ENCODE measurements around the gene RDH11. TPM values are rescaled to one million over a fixed set of nuclear protein-coding genes. Genes with fewer than 3 reads are reported as not detected.
"Not testable (repeated sequence)": the region's sequence is repeated elsewhere in the genome, so short reads cannot be mapped to it uniquely, and the experiment has no call there.

Gene RDH11
- total RNA-seq, 1 donor from 2014 or later: 50.2 TPM

GRCh38 chr14:67719866-67720265 is 24.3 kb upstream of the RDH11 start:
- no peaks in the 10 kb centered on the region for H3K9me3 Mint-ChIP-seq (ENCODE audit: unreplicated experiment)
- H3K4me3 Mint-ChIP-seq (ENCODE audit: unreplicated experiment): no peak overlapping the region
- peaks cover 2% of the 10 kb centered on the region for H3K27me3 Mint-ChIP-seq (ENCODE audit: unreplicated experiment)
- TF ChIP-seq, protein P1, sequence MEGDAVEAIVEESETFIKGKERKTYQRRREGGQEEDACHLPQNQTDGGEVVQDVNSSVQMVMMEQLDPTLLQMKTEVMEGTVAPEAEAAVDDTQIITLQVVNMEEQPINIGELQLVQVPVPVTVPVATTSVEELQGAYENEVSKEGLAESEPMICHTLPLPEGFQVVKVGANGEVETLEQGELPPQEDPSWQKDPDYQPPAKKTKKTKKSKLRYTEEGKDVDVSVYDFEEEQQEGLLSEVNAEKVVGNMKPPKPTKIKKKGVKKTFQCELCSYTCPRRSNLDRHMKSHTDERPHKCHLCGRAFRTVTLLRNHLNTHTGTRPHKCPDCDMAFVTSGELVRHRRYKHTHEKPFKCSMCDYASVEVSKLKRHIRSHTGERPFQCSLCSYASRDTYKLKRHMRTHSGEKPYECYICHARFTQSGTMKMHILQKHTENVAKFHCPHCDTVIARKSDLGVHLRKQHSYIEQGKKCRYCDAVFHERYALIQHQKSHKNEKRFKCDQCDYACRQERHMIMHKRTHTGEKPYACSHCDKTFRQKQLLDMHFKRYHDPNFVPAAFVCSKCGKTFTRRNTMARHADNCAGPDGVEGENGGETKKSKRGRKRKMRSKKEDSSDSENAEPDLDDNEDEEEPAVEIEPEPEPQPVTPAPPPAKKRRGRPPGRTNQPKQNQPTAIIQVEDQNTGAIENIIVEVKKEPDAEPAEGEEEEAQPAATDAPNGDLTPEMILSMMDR (IDR thresholded peaks at IDR 0.05; ENCODE audit: unreplicated experiment): no peak
- H3K36me3 Mint-ChIP-seq (ENCODE audit: low read depth, unreplicated experiment): no peaks in the 10 kb centered on the region
- H3K27ac Mint-ChIP-seq (ENCODE audit: unreplicated experiment): no peak overlapping the region
- DNase-seq (ENCODE audit: low spot score): no peak
- peaks cover 12% of the 10 kb centered on the region for H3K4me1 Mint-ChIP-seq (ENCODE audit: unreplicated experiment)

GRCh38 chr14:67719385-67719784 is 23.8 kb upstream of the RDH11 start:
- not testable (repeated sequence) for H3K4me3 Mint-ChIP-seq (ENCODE audit: unreplicated experiment); DNase-seq (ENCODE audit: low spot score); H3K27ac Mint-ChIP-seq (ENCODE audit: unreplicated experiment); H3K9me3 Mint-ChIP-seq (ENCODE audit: unreplicated experiment); H3K27me3 Mint-ChIP-seq (ENCODE audit: unreplicated experiment); H3K36me3 Mint-ChIP-seq (ENCODE audit: low read depth, unreplicated experiment)
- peaks cover 12% of the 10 kb centered on the region for H3K4me1 Mint-ChIP-seq (ENCODE audit: unreplicated experiment)

DNA sequence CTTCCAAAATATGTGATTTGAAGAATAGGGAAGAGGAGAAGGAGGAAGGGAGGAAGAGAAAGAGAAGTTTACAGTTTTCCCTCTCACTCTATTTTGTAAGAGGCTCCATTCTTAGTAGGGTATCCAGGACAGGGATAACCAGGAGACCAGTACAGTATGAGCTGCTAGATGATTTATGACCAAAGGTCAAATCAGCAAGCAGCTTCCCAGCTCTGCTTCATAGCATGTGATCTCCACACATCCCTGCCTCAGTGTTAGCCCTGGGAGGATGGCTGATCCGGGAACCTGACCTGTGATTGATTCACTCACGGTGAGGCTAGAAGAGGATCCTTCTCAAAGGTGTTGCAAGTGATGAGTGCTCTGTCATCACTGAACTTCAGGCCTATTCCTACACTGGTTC is 22.7 kb upstream of the RDH11 start:
- Mint-ChIP-seq H3K4me3 (ENCODE audit: unreplicated experiment) (no peak overlapping the region), H3K4me1 (ENCODE audit: unreplicated experiment) (peaks cover 12% of the 10 kb centered on the region), H3K9me3 (ENCODE audit: unreplicated experiment) (no peaks in the 10 kb centered on the region), H3K27ac (ENCODE audit: unreplicated experiment) (no peak overlapping the region), H3K36me3 (ENCODE audit: low read depth, unreplicated experiment) (no peaks in the 10 kb centered on the region), H3K27me3 (ENCODE audit: unreplicated experiment) (peaks cover 1% of the 10 kb centered on the region)
- no peak for DNase-seq (ENCODE audit: low spot score)
- TF ChIP-seq, protein P1 (IDR thresholded peaks at IDR 0.05; ENCODE audit: unreplicated experiment): no peak

DNA sequence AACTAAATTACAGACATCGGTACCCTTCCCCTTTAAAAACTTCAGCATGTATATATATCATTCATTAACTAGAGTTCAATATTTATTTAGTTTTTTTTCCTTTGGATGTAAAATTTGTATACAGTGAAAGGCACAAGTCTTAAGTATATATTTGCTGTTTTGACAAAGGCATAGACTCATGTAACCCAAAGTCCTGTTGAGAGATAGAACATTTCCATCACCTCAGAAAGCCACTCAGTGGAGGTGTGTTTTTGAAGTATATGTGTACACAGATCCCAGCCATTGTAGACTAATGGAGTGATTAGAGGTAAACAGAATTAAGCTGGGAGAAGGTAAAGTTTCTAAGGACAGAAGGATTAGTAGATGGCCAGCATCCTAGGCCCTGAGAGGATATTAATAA is 21.5 kb upstream of the RDH11 start:
- H3K4me3 Mint-ChIP-seq (ENCODE audit: unreplicated experiment): no peak overlapping the region
- TF ChIP-seq, protein P1 (IDR thresholded peaks at IDR 0.05; ENCODE audit: unreplicated experiment): no peak

GRCh38 chr14:67710209-67710608 is 14.6 kb upstream of the RDH11 start:
- Mint-ChIP-seq H3K4me3 (ENCODE audit: unreplicated experiment) (no peak overlapping the region), H3K36me3 (ENCODE audit: low read depth, unreplicated experiment) (no peaks in the 10 kb centered on the region), H3K27me3 (ENCODE audit: unreplicated experiment) (no peaks in the 10 kb centered on the region), H3K4me1 (ENCODE audit: unreplicated experiment) (no peaks in the 10 kb centered on the region), H3K27ac (ENCODE audit: unreplicated experiment) (no peak overlapping the region), H3K9me3 (ENCODE audit: unreplicated experiment) (peaks cover 7% of the 10 kb centered on the region)
- no peak for DNase-seq (ENCODE audit: low spot score)
- TF ChIP-seq, protein P1 (IDR thresholded peaks at IDR 0.05; ENCODE audit: unreplicated experiment): no peak

More for the DNA sequence above, 21.5 kb upstream of the RDH11 start:
- H3K27ac Mint-ChIP-seq (ENCODE audit: unreplicated experiment): no peak overlapping the region
- no peaks in the 10 kb centered on the region for H3K9me3 Mint-ChIP-seq (ENCODE audit: unreplicated experiment)
- H3K27me3 Mint-ChIP-seq (ENCODE audit: unreplicated experiment): peaks cover 1% of the 10 kb centered on the region
- no peak for DNase-seq (ENCODE audit: low spot score)
- H3K36me3 Mint-ChIP-seq (ENCODE audit: low read depth, unreplicated experiment): no peaks in the 10 kb centered on the region
- peaks cover 4% of the 10 kb centered on the region for H3K4me1 Mint-ChIP-seq (ENCODE audit: unreplicated experiment)

DNA sequence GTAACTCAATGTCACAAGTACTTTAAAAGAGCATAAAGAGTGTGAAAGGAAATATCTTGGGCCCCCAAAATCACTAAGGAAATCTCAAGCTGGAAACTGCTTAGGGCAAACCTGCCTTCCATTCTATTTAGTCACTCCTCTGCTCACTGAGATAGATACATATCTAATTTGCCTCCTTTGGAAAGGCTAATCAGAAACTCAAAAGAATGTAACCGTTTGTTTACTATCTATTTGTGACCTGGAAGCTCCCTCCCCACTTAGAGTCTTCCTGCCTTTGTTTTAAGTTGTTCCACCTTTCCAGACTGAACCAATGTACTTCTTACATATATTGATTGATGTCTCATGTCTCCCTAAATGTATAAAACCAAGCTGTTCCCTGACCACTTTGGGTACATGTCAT is 14.2 kb upstream of the RDH11 start:
- H3K9me3 Mint-ChIP-seq (ENCODE audit: unreplicated experiment); H3K36me3 Mint-ChIP-seq (ENCODE audit: low read depth, unreplicated experiment); H3K27me3 Mint-ChIP-seq (ENCODE audit: unreplicated experiment); H3K27ac Mint-ChIP-seq (ENCODE audit: unreplicated experiment); H3K4me1 Mint-ChIP-seq (ENCODE audit: unreplicated experiment); H3K4me3 Mint-ChIP-seq (ENCODE audit: unreplicated experiment); DNase-seq (ENCODE audit: low spot score): not testable (repeated sequence)

DNA sequence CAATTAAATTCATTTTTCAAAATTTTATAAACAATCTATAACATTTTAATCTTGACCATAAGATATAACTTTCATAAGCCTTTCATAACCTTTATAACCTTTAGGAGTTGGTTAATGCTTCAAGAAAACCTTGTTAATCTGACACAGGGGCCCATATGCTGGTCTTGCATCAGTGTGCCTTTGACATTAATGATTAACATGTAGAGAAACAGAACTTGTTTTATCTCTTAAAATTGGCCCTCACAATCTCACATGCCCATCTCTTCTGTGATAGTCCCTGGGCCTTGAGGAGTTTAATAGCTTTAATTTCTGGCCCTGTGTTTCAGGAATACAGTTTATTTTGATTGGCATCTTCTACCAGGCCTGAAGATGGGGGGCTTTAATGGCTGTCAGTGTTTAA is 13.8 kb upstream of the RDH11 start:
- not testable (repeated sequence) for H3K27me3 Mint-ChIP-seq (ENCODE audit: unreplicated experiment); H3K36me3 Mint-ChIP-seq (ENCODE audit: low read depth, unreplicated experiment); H3K4me3 Mint-ChIP-seq (ENCODE audit: unreplicated experiment); H3K27ac Mint-ChIP-seq (ENCODE audit: unreplicated experiment); H3K4me1 Mint-ChIP-seq (ENCODE audit: unreplicated experiment); DNase-seq (ENCODE audit: low spot score); H3K9me3 Mint-ChIP-seq (ENCODE audit: unreplicated experiment)

Data from endothelial cell (in vitro differentiated cells).